ENCODE results near the gene FARSA. TPM values are rescaled to one million over a fixed set of nuclear protein-coding genes. Genes with fewer than 3 reads are reported as not detected.
"Not testable (repeated sequence)": the region's sequence is repeated elsewhere in the genome, so short reads cannot be mapped to it uniquely, and the experiment has no call there.

Gene FARSA
- total RNA-seq, 1 donor from 2014 or later, result 49.1 TPM

GRCh38 chr19:12954612-12954962, 21.1 kb upstream of the FARSA start:
- Histone ChIP-seq H3K27ac (ENCODE audit: low read depth, low read length) (no peak overlapping the region), H3K9ac (ENCODE audit: low read depth in 1 of 3, low read length in 3 of 3) (peak overlapping the region in 2 of 3 donors; percentile 51 to 57), H3K4me3 (ENCODE audit: low read length in 3 of 3) (no peak overlapping the region), H3K27me3 (ENCODE audit: control insufficient read depth in 3 of 3, insufficient read depth in 3 of 3, low read length in 3 of 3) (no peaks in the 10 kb centered on the region), H3K36me3 (ENCODE audit: control insufficient read depth in 3 of 3, insufficient read depth in 3 of 3, low read length in 3 of 3) (peaks cover 30 to 40% (median 34%) of the 10 kb centered on the region in 3 donors), H3K9me3 (ENCODE audit: control insufficient read depth in 3 of 3, low read length in 3 of 3) (no peaks in the 10 kb centered on the region), H3K4me1 (ENCODE audit: control insufficient read depth in 3 of 3, insufficient read depth in 3 of 3, low read length in 3 of 3) (peaks cover 46 to 56% (median 48%) of the 10 kb centered on the region in 3 donors)

GRCh38 chr19:12953799-12954611, 20.5 kb upstream of the FARSA start:
- Histone ChIP-seq H3K27ac (ENCODE audit: low read depth, low read length) (no peak overlapping the region), H3K4me1 (ENCODE audit: control insufficient read depth in 3 of 3, insufficient read depth in 3 of 3, low read length in 3 of 3) (peaks cover 52 to 62% (median 54%) of the 10 kb centered on the region in 3 donors), H3K36me3 (ENCODE audit: control insufficient read depth in 3 of 3, insufficient read depth in 3 of 3, low read length in 3 of 3) (peaks cover 36 to 46% (median 40%) of the 10 kb centered on the region in 3 donors), H3K9me3 (ENCODE audit: control insufficient read depth in 3 of 3, low read length in 3 of 3) (no peaks in the 10 kb centered on the region), H3K27me3 (ENCODE audit: control insufficient read depth in 3 of 3, insufficient read depth in 3 of 3, low read length in 3 of 3) (no peaks in the 10 kb centered on the region), H3K9ac (ENCODE audit: low read depth in 1 of 3, low read length in 3 of 3) (peak overlapping the region in 1 of 3 donors; percentile 16), H3K4me3 (ENCODE audit: low read length in 3 of 3) (peak overlapping the region in 1 of 3 donors; percentile 13)

- peaks cover 54 to 69% (median 58%) of the 10 kb centered on the region in 3 donors for H3K4me1 ChIP-seq (ENCODE audit: control insufficient read depth in 3 of 3, insufficient read depth in 3 of 3, low read length in 3 of 3)
- no peak overlapping the region for H3K27ac ChIP-seq (ENCODE audit: low read depth, low read length)
- H3K27me3 ChIP-seq (ENCODE audit: control insufficient read depth in 3 of 3, insufficient read depth in 3 of 3, low read length in 3 of 3), result no peaks in the 10 kb centered on the region
- H3K9ac ChIP-seq (ENCODE audit: low read depth in 1 of 3, low read length in 3 of 3), result peak overlapping the region in 1 of 3 donors; percentile 16
- no peak overlapping the region for H3K4me3 ChIP-seq (ENCODE audit: low read length in 3 of 3)
- H3K9me3 ChIP-seq (ENCODE audit: control insufficient read depth in 3 of 3, low read length in 3 of 3), result no peaks in the 10 kb centered on the region
- H3K36me3 ChIP-seq (ENCODE audit: control insufficient read depth in 3 of 3, insufficient read depth in 3 of 3, low read length in 3 of 3), result peaks cover 43 to 53% (median 48%) of the 10 kb centered on the region in 3 donors
These were observed 19.8 kb upstream of the FARSA start for GRCh38 chr19:12953138-12953798.

GRCh38 chr19:12952488-12953137, 19.1 kb upstream of the FARSA start:
- Histone ChIP-seq H3K4me3 (ENCODE audit: low read length in 3 of 3) (no peak overlapping the region), H3K4me1 (ENCODE audit: control insufficient read depth in 3 of 3, insufficient read depth in 3 of 3, low read length in 3 of 3) (peaks cover 59 to 76% (median 64%) of the 10 kb centered on the region in 3 donors), H3K27ac (ENCODE audit: low read depth, low read length) (peak overlapping the region; percentile 25), H3K36me3 (ENCODE audit: control insufficient read depth in 3 of 3, insufficient read depth in 3 of 3, low read length in 3 of 3) (peaks cover 50 to 59% (median 54%) of the 10 kb centered on the region in 3 donors), H3K27me3 (ENCODE audit: control insufficient read depth in 3 of 3, insufficient read depth in 3 of 3, low read length in 3 of 3) (no peaks in the 10 kb centered on the region), H3K9ac (ENCODE audit: low read depth in 1 of 3, low read length in 3 of 3) (peak overlapping the region in 1 of 3 donors; percentile 33), H3K9me3 (ENCODE audit: control insufficient read depth in 3 of 3, low read length in 3 of 3) (no peaks in the 10 kb centered on the region)

- peaks cover 64 to 81% (median 70%) of the 10 kb centered on the region in 3 donors for H3K4me1 ChIP-seq (ENCODE audit: control insufficient read depth in 3 of 3, insufficient read depth in 3 of 3, low read length in 3 of 3)
- not testable (repeated sequence) for H3K27me3 ChIP-seq (ENCODE audit: control insufficient read depth in 3 of 3, insufficient read depth in 3 of 3, low read length in 3 of 3)
These were observed 18.5 kb upstream of the FARSA start for GRCh38 chr19:12952050-12952449.

GRCh38 chr19:12949363-12950283, 16.1 kb upstream of the FARSA start:
- peaks cover 55 to 69% (median 68%) of the 10 kb centered on the region in 3 donors for H3K4me1 ChIP-seq (ENCODE audit: control insufficient read depth in 3 of 3, insufficient read depth in 3 of 3, low read length in 3 of 3)
- H3K27ac ChIP-seq (ENCODE audit: low read depth, low read length), result peak overlapping the region; percentile 52
- H3K9ac ChIP-seq (ENCODE audit: low read depth in 1 of 3, low read length in 3 of 3), result peak overlapping the region in 2 of 3 donors; percentile 10 to 45
- H3K36me3 ChIP-seq (ENCODE audit: control insufficient read depth in 3 of 3, insufficient read depth in 3 of 3, low read length in 3 of 3), result peaks cover 51 to 57% (median 57%) of the 10 kb centered on the region in 3 donors
- no peaks in the 10 kb centered on the region for H3K9me3 ChIP-seq (ENCODE audit: control insufficient read depth in 3 of 3, low read length in 3 of 3)
- no peak overlapping the region for H3K4me3 ChIP-seq (ENCODE audit: low read length in 3 of 3)
- no peaks in the 10 kb centered on the region for H3K27me3 ChIP-seq (ENCODE audit: control insufficient read depth in 3 of 3, insufficient read depth in 3 of 3, low read length in 3 of 3)

More at GRCh38 chr19:12952050-12952449, 18.5 kb upstream of the FARSA start:
- peak overlapping the region; percentile 25 for H3K27ac ChIP-seq (ENCODE audit: low read depth, low read length)
- not testable (repeated sequence) for H3K9ac ChIP-seq (ENCODE audit: low read depth in 1 of 3, low read length in 3 of 3); H3K9me3 ChIP-seq (ENCODE audit: control insufficient read depth in 3 of 3, low read length in 3 of 3); H3K4me3 ChIP-seq (ENCODE audit: low read length in 3 of 3)
- H3K36me3 ChIP-seq (ENCODE audit: control insufficient read depth in 3 of 3, insufficient read depth in 3 of 3, low read length in 3 of 3), result peaks cover 50 to 60% (median 56%) of the 10 kb centered on the region in 3 donors

GRCh38 chr19:12948612-12949362, 15.3 kb upstream of the FARSA start:
- Histone ChIP-seq H3K36me3 (ENCODE audit: control insufficient read depth in 3 of 3, insufficient read depth in 3 of 3, low read length in 3 of 3) (peaks cover 50 to 55% (median 54%) of the 10 kb centered on the region in 3 donors), H3K9me3 (ENCODE audit: control insufficient read depth in 3 of 3, low read length in 3 of 3) (no peaks in the 10 kb centered on the region), H3K9ac (ENCODE audit: low read depth in 1 of 3, low read length in 3 of 3) (peak overlapping the region in 2 of 3 donors; percentile 23 to 47), H3K27ac (ENCODE audit: low read depth, low read length) (peak overlapping the region; percentile 52), H3K27me3 (ENCODE audit: control insufficient read depth in 3 of 3, insufficient read depth in 3 of 3, low read length in 3 of 3) (no peaks in the 10 kb centered on the region), H3K4me3 (ENCODE audit: low read length in 3 of 3) (no peak overlapping the region), H3K4me1 (ENCODE audit: control insufficient read depth in 3 of 3, insufficient read depth in 3 of 3, low read length in 3 of 3) (peaks cover 47 to 60% (median 60%) of the 10 kb centered on the region in 3 donors)

GRCh38 chr19:12947702-12948611, 14.4 kb upstream of the FARSA start:
- Histone ChIP-seq H3K27ac (ENCODE audit: low read depth, low read length) (peak overlapping the region; percentile 52), H3K36me3 (ENCODE audit: control insufficient read depth in 3 of 3, insufficient read depth in 3 of 3, low read length in 3 of 3) (peaks cover 51 to 63% (median 55%) of the 10 kb centered on the region in 3 donors), H3K9ac (ENCODE audit: low read depth in 1 of 3, low read length in 3 of 3) (peak overlapping the region; percentile 47 to 85 (median 59))

More at GRCh38 chr19:12947702-12948611, 14.4 kb upstream of the FARSA start:
- Histone ChIP-seq H3K4me3 (ENCODE audit: low read length in 3 of 3) (peak overlapping the region in 1 of 3 donors; percentile 24), H3K9me3 (ENCODE audit: control insufficient read depth in 3 of 3, low read length in 3 of 3) (no peaks in the 10 kb centered on the region), H3K4me1 (ENCODE audit: control insufficient read depth in 3 of 3, insufficient read depth in 3 of 3, low read length in 3 of 3) (peaks cover 43 to 61% (median 52%) of the 10 kb centered on the region in 3 donors), H3K27me3 (ENCODE audit: control insufficient read depth in 3 of 3, insufficient read depth in 3 of 3, low read length in 3 of 3) (no peaks in the 10 kb centered on the region)
